Muscle layer of duodenum (tissue), 2 donors: Measurements from ENCODE around the gene NEK11.
"Not testable (repeated sequence)": the region's sequence is repeated elsewhere in the genome, so short reads cannot be mapped to it uniquely, and the experiment has no call there.

Experiments used
- H3K27ac ChIP-seq: one replicate; pipeline ENCODE4 v1.7.0; 2013; ENCODE audit warnings: mild to moderate bottlenecking, low read length
- H3K27me3 ChIP-seq: one replicate; pipeline ENCODE4 v1.7.0; 2013; ENCODE audit warnings: low read depth, mild to moderate bottlenecking, control low read depth, low read length
- H3K36me3 ChIP-seq, 2 donors: one replicate each; pipeline ENCODE4 v1.7.0; 2013; ENCODE audit warnings: low read length in 2 of 2, control low read depth in 1 of 2, mild to moderate bottlenecking in 1 of 2; ENCODE audit not compliant: insufficient read depth in 2 of 2, control insufficient read depth in 1 of 2
- H3K4me1 ChIP-seq, 2 donors: one replicate each; pipeline ENCODE4 v1.7.0; 2013; ENCODE audit warnings: low read length in 2 of 2, mild to moderate bottlenecking in 2 of 2, control low read depth in 1 of 2, moderate library complexity in 1 of 2; ENCODE audit not compliant: insufficient read depth in 2 of 2, control insufficient read depth in 1 of 2
- H3K4me3 ChIP-seq, 2 donors: one replicate each; pipeline ENCODE4 v1.7.0; 2013; ENCODE audit warnings: low read length in 2 of 2, low read depth in 1 of 2, mild to moderate bottlenecking in 1 of 2
- H3K9me3 ChIP-seq, 2 donors: one replicate each; pipeline ENCODE4 v1.7.0; 2013; ENCODE audit warnings: low read length in 2 of 2, control low read depth in 1 of 2, mild to moderate bottlenecking in 1 of 2; ENCODE audit not compliant: control insufficient read depth in 1 of 2
- donor health status: healthy.

The NEK11 gene

GRCh38 chr3:131348911-131349310 lies 322.2 kb downstream of the NEK11 start:
- Histone ChIP-seq H3K4me1 (peaks cover 0 to 3% of the 10 kb centered on the region in 2 donors), H3K4me3 (no peak overlapping the region), H3K9me3 (peaks cover 0 to 4% of the 10 kb centered on the region in 2 donors), H3K27me3 (no peaks in the 10 kb centered on the region), H3K36me3 (no peaks in the 10 kb centered on the region), H3K27ac (no peak overlapping the region)

- Histone ChIP-seq H3K27me3 (no peaks in the 10 kb centered on the region), H3K36me3 (no peaks in the 10 kb centered on the region), H3K4me1 (peaks cover 0 to 3% of the 10 kb centered on the region in 2 donors), H3K9me3 (no peaks in the 10 kb centered on the region), H3K4me3 (no peak overlapping the region), H3K27ac (no peak overlapping the region)
Measured at GRCh38 chr3:131349454-131349853, 322.8 kb downstream of the NEK11 start.

- H3K4me1 ChIP-seq: peaks cover 0 to 3% of the 10 kb centered on the region in 2 donors
Measured at GRCh38 chr3:131349946-131350347, 323.3 kb downstream of the NEK11 start.

GRCh38 chr3:131350506-131350905 lies 323.8 kb downstream of the NEK11 start:
- Histone ChIP-seq H3K27me3 (no peaks in the 10 kb centered on the region), H3K9me3 (no peaks in the 10 kb centered on the region), H3K4me1 (peaks cover 0 to 3% of the 10 kb centered on the region in 2 donors), H3K36me3 (no peaks in the 10 kb centered on the region), H3K27ac (no peak overlapping the region), H3K4me3 (no peak overlapping the region)

More at GRCh38 chr3:131349946-131350347, 323.3 kb downstream of the NEK11 start:
- H3K27me3 ChIP-seq: no peaks in the 10 kb centered on the region
- H3K27ac ChIP-seq: no peak overlapping the region
- no peaks in the 10 kb centered on the region for H3K36me3 ChIP-seq
- no peaks in the 10 kb centered on the region for H3K9me3 ChIP-seq
- H3K4me3 ChIP-seq: no peak overlapping the region

GRCh38 chr3:131353016-131353877 lies 326.6 kb downstream of the NEK11 start:
- H3K4me1 ChIP-seq: peaks cover 0 to 3% of the 10 kb centered on the region in 2 donors
- H3K27ac ChIP-seq: no peak overlapping the region
- no peaks in the 10 kb centered on the region for H3K27me3 ChIP-seq
- H3K9me3 ChIP-seq: no peaks in the 10 kb centered on the region
- no peak overlapping the region for H3K4me3 ChIP-seq
- H3K36me3 ChIP-seq: no peaks in the 10 kb centered on the region

- Histone ChIP-seq H3K36me3 (no peaks in the 10 kb centered on the region), H3K27ac (no peak overlapping the region), H3K4me3 (no peak overlapping the region), H3K9me3 (no peaks in the 10 kb centered on the region), H3K27me3 (no peaks in the 10 kb centered on the region), H3K4me1 (peaks cover 0 to 3% of the 10 kb centered on the region in 2 donors)
Measured at GRCh38 chr3:131353986-131354385, 327.3 kb downstream of the NEK11 start.

GRCh38 chr3:131356006-131356595 lies 329.4 kb downstream of the NEK11 start:
- Histone ChIP-seq H3K36me3 (no peaks in the 10 kb centered on the region), H3K9me3 (no peaks in the 10 kb centered on the region), H3K27ac (no peak overlapping the region), H3K4me3 (no peak overlapping the region), H3K4me1 (peaks cover 0 to 3% of the 10 kb centered on the region in 2 donors), H3K27me3 (no peaks in the 10 kb centered on the region)

- no peak overlapping the region for H3K4me3 ChIP-seq
- no peaks in the 10 kb centered on the region for H3K36me3 ChIP-seq
- H3K27me3 ChIP-seq: no peaks in the 10 kb centered on the region
- H3K4me1 ChIP-seq: peaks cover 0 to 12% of the 10 kb centered on the region in 2 donors
- no peaks in the 10 kb centered on the region for H3K9me3 ChIP-seq
- no peak overlapping the region for H3K27ac ChIP-seq
Measured at GRCh38 chr3:131357275-131357674, 330.6 kb downstream of the NEK11 start.

- H3K4me3 ChIP-seq: no peak overlapping the region
- peaks cover 0 to 15% of the 10 kb centered on the region in 2 donors for H3K4me1 ChIP-seq
- H3K9me3 ChIP-seq: no peaks in the 10 kb centered on the region
- H3K27ac ChIP-seq: no peak overlapping the region
- no peaks in the 10 kb centered on the region for H3K27me3 ChIP-seq
- no peaks in the 10 kb centered on the region for H3K36me3 ChIP-seq
Measured at GRCh38 chr3:131360191-131360755, 333.6 kb downstream of the NEK11 start.

- Histone ChIP-seq H3K4me3 (peak overlapping the region; percentile 45 to 83), H3K4me1 (peaks cover 0 to 15% of the 10 kb centered on the region in 2 donors), H3K27ac (peak overlapping the region; percentile 43)
- not testable (repeated sequence) for H3K27me3 ChIP-seq, H3K36me3 ChIP-seq, H3K9me3 ChIP-seq
Measured at GRCh38 chr3:131361066-131361463, 334.4 kb downstream of the NEK11 start.
